ENCODE measurements around the gene CTDP1. TPM values are rescaled to one million over a fixed set of nuclear protein-coding genes. Genes with fewer than 3 reads are reported as not detected.

Gene CTDP1
- total and polyA plus RNA-seq, 2 donors = 10.1 to 16.0 TPM

DNA sequence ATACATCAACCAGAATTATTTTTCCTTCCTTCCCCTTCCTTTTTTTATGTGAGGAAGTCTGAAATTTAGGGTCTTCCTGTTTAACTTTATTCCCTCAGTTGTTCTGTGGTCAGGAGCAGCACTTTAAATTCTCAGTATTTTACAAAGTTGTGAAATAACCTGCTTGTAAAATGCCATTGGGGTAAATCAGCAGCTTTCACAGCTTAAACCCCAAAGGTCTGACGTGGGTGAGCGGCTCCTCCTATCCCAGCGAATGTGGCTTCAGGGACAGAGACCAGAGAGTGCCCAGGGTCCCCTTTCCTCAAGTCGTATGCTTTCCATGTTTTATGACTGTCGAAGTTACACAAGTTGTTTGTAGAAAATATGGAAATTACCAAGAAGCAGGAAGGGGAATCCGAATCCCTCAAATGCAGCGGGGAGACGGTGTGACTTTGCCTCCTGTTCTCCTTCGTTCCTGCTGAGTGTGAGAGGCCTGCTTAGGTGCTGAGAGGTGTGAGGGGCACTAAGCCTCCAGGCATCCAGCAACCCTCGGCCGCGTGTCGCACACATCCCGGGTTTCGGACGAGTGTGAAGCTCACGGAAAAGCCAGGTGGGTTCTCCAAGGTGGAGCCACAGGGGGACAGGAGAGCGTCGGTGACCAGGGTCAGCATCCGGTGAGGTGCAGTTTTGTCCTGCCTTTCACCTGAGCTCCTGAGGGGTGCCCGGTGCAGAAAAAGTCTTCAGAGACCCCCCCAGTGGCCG is 107.4 kb downstream of the CTDP1 start:
- 82% methylated on average over 22 of the region's 22 CpGs for WGBS
- Histone ChIP-seq H3K4me3 (ENCODE audit: low read depth, low read length) (no peak overlapping the region), H3K4me1 (ENCODE audit: insufficient read depth) (no peaks in the 10 kb centered on the region), H3K36me3 (ENCODE audit: insufficient read depth) (no peaks in the 10 kb centered on the region), H3K27ac (ENCODE audit: low read depth) (no peak overlapping the region)
- no peak for DNase-seq (ENCODE audit: extremely low spot score)

DNA sequence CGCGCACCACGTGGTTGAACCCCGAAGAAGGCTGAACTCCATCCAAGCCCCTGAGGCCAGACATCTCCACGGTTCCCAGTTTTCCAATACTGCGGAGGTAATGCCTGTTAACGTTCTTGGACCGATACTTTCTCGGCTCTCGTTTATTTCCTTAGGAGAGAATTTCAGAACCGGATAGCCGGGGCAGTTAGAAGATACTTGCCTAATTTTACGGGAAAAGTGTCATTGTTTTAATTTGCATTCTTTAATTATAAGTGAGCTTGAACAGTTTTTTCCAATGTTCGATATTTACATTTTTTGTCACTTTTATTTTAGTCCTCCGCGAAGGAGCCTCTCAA is 107.9 kb downstream of the CTDP1 start:
- H3K27ac ChIP-seq (ENCODE audit: low read depth) = no peak overlapping the region
- no peaks in the 10 kb centered on the region for H3K4me1 ChIP-seq (ENCODE audit: insufficient read depth)
- WGBS = 84% methylated on average over 16 of the region's 16 CpGs
- no peak overlapping the region for H3K4me3 ChIP-seq (ENCODE audit: low read depth, low read length)
- no peaks in the 10 kb centered on the region for H3K36me3 ChIP-seq (ENCODE audit: insufficient read depth)
- no peak for DNase-seq (ENCODE audit: extremely low spot score)

DNA sequence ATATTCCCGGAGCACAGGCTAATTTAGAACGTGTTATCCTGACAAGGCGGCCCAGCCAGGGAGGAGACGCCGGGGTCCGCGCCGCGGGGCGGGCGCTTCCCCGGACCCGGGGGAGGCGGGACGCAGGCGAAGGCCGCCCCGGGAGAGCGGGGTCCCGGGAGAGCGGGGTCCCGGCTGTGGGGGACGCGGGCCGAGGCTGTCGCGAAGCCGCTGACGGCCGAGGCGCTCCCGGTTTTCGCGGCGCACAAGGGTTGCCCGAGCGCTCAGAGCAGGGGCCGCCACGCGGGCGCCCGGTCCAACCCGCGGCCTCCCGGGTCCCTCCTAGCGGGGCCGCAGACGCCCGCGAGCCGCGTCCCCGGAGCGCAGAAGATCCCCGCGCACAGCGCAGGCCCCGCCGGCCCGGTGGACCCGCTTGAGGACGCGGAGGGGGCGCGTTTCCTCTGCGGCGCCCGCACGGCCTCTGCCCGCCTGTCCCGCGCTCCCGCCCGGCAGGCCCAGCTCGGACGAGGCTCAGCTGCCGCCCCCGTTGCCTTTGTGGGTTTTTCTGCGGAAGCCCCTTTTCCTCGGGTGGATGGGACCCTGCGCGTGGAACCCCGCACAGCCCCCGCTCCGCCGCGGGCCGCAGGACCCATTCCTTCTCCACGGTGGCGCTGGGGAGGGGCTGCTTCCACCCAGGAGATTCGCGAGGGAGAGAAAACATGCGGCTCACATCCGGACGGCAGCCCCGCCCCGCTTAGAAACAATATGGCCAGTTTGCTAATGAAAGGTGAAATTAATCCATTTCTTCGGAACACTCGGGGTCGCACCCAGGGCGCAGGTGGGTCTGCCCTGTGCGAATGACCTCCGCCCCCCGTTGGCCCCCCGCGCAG is 108.5 kb downstream of the CTDP1 start:
- WGBS = 4% methylated on average over 106 of the region's 106 CpGs
- Histone ChIP-seq H3K4me1 (ENCODE audit: insufficient read depth) (no peaks in the 10 kb centered on the region), H3K4me3 (ENCODE audit: low read depth, low read length) (peak overlapping the region; percentile 19), H3K27ac (ENCODE audit: low read depth) (no peak overlapping the region), H3K36me3 (ENCODE audit: insufficient read depth) (no peaks in the 10 kb centered on the region)
- no peak for DNase-seq (ENCODE audit: extremely low spot score)

DNA sequence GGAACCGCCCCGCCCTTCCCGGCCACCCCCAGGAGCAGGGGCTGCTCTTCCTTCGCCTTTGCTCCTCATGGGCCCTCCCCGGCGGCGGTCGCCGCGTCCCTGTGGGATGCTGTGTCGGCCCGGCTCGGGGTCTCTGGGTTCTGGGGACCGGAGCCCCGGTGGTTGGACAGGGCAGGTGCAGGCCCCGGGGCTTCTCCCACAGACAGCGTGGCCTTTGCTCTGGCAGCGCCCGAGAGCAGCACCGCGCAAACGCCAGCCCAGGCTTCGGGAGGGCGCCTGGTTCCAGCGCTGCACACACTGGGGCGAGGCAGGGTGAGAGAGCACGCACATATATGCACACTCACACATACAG is 109.1 kb downstream of the CTDP1 start:
- no peak overlapping the region for H3K27ac ChIP-seq (ENCODE audit: low read depth)
- DNase-seq (ENCODE audit: extremely low spot score) = no peak
- no peaks in the 10 kb centered on the region for H3K4me1 ChIP-seq (ENCODE audit: insufficient read depth)
- WGBS = 47% methylated on average over 27 of the region's 27 CpGs
- no peak overlapping the region for H3K4me3 ChIP-seq (ENCODE audit: low read depth, low read length)
- no peaks in the 10 kb centered on the region for H3K36me3 ChIP-seq (ENCODE audit: insufficient read depth)

DNA sequence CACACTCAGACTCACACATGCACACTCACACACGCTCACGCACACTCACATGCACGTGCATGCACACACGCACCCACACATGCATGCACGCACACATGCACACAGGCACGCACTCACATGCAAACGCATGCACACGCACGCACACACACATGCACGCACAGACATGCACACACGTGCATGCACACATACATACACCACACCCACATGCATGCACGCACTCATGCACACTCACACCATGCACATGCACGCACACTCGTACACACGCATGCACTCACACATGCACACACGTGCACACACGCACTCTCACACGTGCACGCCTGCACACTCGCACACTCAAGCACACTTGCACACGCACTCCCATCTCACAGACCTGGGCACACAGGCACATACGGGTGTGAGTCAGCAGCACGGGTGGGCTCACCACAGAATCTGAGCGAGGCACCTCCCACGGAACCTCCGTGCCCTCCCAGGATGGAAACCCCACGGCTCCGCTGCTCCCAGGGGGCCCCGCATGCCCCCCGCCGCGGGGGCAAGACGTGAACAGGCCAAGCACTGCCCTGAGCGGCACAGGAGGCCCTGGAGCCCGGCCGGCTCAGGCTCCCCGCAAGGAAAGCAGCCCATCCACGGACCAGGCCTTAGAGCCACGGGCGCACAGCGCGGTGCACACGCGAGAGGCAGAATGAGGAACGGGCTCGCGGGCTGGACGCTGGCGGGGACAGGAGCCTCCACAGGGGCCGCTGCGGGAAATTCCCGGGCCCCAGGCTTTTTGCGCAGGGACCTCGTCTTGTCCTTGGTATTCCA is 109.7 kb downstream of the CTDP1 start:
- WGBS = 90% methylated on average over 54 of the region's 54 CpGs
- no peak overlapping the region for H3K4me3 ChIP-seq (ENCODE audit: low read depth, low read length)
- no peak overlapping the region for H3K27ac ChIP-seq (ENCODE audit: low read depth)
- no peak for DNase-seq (ENCODE audit: extremely low spot score)
- no peaks in the 10 kb centered on the region for H3K4me1 ChIP-seq (ENCODE audit: insufficient read depth)
- no peaks in the 10 kb centered on the region for H3K36me3 ChIP-seq (ENCODE audit: insufficient read depth)

DNA sequence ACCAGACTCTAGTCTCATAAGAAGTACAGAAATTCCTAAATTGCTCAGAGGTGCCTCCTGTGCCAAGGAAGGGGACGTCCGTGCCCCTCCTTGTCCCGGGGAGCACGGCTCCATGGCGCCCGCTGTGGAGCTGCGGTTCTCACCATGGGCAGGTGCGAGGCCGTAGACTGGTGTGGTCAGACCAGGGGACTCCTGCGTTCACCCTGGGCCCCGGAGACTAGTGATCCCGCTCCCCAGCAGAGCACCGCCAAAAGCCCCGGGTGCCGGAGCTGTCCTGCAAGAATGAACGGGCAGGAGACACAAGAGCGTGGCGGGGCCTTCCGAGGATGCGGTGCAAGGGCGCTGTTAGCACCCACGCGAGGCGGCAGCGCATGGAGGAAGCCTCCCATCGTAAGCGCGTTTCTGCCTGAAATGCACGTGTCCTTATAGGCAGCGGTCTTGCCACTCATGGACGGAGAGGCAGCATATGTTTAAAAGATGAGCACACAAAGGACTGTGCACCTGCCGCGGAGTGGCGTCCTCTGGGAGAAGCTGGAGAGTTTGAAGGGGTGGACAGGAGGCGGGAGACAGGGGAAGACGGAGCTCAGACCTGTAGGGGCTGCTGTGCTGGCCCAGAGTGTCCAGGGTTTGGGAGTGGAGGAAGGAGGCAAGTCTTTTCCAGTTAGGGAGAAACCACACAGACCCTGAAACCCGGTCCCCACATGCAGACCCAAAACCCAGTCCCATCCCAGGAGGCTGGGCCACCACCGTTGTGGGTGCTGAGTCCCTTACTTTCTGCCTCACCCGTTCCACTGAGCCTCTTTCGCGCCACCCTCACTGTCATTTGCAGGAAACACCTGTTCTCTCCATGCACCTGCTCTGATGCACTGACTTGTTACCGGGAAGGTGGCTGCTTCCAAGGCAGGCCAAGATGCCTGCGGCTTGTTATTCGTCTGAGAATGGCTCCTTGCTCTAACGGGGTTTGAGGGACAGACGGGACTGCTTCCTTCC is 110.6 kb downstream of the CTDP1 start:
- no peaks in the 10 kb centered on the region for H3K4me1 ChIP-seq (ENCODE audit: insufficient read depth)

DNA sequence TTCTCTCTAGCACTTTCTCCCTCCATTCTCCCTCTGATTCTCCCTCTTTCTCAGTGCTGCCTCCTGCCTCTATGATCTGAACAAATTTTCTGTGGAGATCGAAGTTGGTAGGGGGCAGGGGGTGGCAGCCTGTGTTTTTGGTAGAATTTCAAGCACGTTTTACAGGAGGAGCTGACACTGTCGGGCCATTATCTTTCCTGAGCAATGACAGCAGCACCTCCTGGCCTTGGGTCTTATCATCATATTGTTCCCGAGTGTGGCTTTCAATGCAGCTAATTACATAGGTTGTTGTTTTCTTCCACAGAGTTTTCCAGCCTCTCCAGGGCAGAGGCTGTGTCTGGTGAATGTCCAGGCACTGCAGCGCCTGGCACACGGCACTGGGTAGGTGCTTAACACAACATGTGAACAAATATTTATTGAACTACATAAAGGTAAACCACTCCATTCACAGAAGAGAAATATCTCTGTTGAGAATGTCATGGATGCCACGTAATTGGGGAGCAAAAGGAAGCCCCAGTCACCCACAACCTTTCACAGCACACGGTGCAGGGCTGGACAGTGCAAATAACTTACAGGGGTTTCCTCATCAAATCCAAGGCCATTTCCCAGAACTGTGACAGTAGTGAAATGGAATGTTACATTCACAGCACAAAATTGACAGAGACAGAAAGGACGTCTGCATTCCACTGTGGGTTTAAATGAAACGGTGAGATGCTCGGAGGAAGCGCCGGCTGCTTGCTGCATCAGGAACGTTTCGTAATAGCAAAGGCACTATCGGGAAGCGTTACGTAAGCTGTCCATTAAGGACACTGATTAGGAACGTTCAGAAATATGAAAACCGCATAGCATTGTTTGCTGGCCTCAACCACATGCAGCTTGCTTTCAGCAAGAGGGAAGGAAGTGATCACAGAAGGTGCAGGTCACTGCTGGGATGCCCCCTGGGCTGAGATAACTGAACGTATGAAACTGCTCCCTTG is 111.7 kb downstream of the CTDP1 start:
- 36% methylated on average over 21 of the region's 21 CpGs for WGBS
- Histone ChIP-seq H3K4me1 (ENCODE audit: insufficient read depth) (no peaks in the 10 kb centered on the region), H3K27ac (ENCODE audit: low read depth) (no peak overlapping the region), H3K4me3 (ENCODE audit: low read depth, low read length) (no peak overlapping the region), H3K36me3 (ENCODE audit: insufficient read depth) (no peaks in the 10 kb centered on the region)
- DNase-seq (ENCODE audit: extremely low spot score) = no peak

More for the DNA sequence above, 110.6 kb downstream of the CTDP1 start:
- 77% methylated on average over 46 of the region's 46 CpGs for WGBS
- DNase-seq (ENCODE audit: extremely low spot score) = no peak
- Histone ChIP-seq H3K36me3 (ENCODE audit: insufficient read depth) (no peaks in the 10 kb centered on the region), H3K27ac (ENCODE audit: low read depth) (no peak overlapping the region), H3K4me3 (ENCODE audit: low read depth, low read length) (no peak overlapping the region)

DNA sequence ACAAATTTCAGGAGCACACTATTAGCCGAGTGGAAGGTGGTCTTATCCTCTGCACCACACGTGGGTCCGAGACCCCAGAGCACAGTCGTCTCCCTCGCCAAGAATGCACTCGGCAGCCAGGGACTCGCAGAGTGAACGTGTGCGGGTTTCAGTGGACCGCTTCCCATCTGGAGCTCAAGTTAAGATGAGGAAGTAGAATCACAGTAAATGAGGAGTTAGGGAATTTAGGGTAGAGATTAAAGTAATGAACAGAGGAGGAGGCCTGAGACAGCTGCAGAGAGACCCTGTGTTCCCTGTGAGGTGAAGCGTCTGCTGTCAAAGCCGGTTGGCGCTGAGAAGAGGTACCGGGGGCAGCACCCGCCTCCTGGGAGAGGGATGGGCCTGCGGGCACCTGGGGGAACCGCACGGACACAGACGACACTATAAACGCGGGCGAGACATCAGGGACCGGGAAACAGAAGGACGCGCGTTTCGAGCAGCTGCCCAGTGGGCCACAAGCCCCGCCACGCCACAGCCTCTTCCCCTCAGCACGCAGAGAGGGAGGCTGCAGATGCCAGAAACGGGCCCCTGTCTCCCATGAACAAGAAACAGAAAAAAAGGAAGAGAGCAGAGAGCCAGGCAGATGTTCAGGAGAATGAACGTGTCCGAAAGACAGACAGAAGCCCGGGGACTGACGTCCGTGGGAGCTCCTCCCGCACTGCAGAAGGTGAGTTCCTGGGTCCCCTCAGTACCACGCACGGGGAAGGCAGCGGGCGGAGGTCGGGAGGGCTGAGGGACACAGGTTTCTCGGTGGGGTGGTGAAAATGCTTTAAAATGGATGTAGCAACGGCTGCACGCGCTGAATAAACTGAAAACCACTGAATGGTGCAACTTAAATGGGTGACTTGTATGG is 112.7 kb downstream of the CTDP1 start:
- H3K4me1 ChIP-seq (ENCODE audit: insufficient read depth) = no peaks in the 10 kb centered on the region
- H3K27ac ChIP-seq (ENCODE audit: low read depth) = no peak overlapping the region
- no peaks in the 10 kb centered on the region for H3K36me3 ChIP-seq (ENCODE audit: insufficient read depth)
- no peak for DNase-seq (ENCODE audit: extremely low spot score)
- WGBS = 77% methylated on average over 46 of the region's 46 CpGs
- no peak overlapping the region for H3K4me3 ChIP-seq (ENCODE audit: low read depth, low read length)

DNA sequence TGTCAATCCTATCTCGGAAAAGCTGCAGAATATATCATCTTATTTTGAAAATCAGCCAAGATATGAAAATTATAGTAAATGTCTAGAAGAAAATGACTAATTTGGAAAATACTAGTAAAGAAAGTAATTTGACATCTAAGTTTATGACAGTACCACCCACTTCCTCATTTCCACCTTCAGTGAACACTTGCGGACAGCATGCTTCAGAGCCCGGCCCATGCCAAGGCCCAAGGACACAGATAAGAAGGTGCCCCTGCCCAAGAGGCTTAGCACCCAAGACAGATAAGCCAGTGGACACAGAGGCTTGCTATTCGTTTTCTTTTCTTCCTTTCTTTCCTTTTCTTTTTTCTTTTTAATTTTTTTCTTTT is 113.4 kb downstream of the CTDP1 start:
- Histone ChIP-seq H3K36me3 (ENCODE audit: insufficient read depth) (no peaks in the 10 kb centered on the region), H3K4me3 (ENCODE audit: low read depth, low read length) (no peak overlapping the region), H3K27ac (ENCODE audit: low read depth) (no peak overlapping the region), H3K4me1 (ENCODE audit: insufficient read depth) (no peaks in the 10 kb centered on the region)
- WGBS = 68% methylated on average over 4 of the region's 4 CpGs
- no peak for DNase-seq (ENCODE audit: extremely low spot score)

DNA sequence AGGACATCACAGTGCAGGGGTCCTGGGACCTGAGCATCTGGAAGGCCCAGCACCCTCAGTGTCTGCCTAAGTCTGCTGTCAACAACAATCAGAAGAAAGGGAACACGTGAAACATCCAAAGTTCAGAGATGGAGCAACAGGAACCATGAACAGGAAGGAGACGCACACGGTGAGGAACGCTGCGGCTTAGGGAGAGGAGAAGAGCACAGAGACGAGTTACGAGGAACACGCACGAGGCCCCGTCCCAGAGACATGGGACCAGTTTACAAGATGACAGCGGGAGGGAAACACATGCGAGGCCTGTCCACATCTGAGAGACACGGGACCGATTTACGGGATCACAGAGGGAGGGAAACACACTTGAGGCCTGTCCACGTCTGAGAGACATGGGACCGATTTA is 115.2 kb downstream of the CTDP1 start:
- 91% methylated on average over 17 of the region's 17 CpGs for WGBS
- no peaks in the 10 kb centered on the region for H3K36me3 ChIP-seq (ENCODE audit: insufficient read depth)
- H3K4me1 ChIP-seq (ENCODE audit: insufficient read depth) = no peaks in the 10 kb centered on the region
- H3K27ac ChIP-seq (ENCODE audit: low read depth) = no peak overlapping the region
- no peak for DNase-seq (ENCODE audit: extremely low spot score)
- no peak overlapping the region for H3K4me3 ChIP-seq (ENCODE audit: low read depth, low read length)

DNA sequence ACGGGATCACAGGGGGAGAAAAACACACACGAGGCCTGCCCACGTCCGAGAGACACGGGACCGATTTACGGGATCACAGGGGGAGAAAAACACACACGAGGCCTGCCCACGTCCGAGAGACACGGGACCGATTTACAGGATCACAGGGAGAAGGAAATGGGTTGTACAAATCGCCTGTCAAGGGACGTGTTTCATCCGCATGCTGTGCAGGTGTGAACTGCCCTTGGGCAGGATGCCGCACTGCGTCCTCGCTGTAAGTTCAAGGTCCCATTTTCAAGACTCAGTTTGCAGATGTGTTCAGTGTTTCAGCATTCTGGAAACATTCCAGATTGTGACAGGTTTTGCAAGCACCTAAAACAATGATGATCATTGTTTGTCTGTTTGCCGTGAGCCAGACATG is 115.8 kb downstream of the CTDP1 start:
- no peaks in the 10 kb centered on the region for H3K4me1 ChIP-seq (ENCODE audit: insufficient read depth)
- 86% methylated on average over 19 of the region's 19 CpGs for WGBS
- H3K4me3 ChIP-seq (ENCODE audit: low read depth, low read length) = no peak overlapping the region
- no peak overlapping the region for H3K27ac ChIP-seq (ENCODE audit: low read depth)
- DNase-seq (ENCODE audit: extremely low spot score) = no peak
- H3K36me3 ChIP-seq (ENCODE audit: insufficient read depth) = no peaks in the 10 kb centered on the region
